Stimulated activated CD4-positive, alpha-beta T cell treated with anti-CD3 and anti-CD28 coated beads, Interleukin-2, amount 100 ng/mL, for 4 hours (primary cell): ENCODE results near the gene WDR18.
A peak's percentile ranks its signal among the peaks of the same experiment; 100 is the strongest.

ENCODE experiments used
- DNase-seq: peaks from one replicate; pipeline ENCODE4 v3.0.0-alpha.2; 2020; ENCODE audit warnings: low read depth

The WDR18 gene

DNA sequence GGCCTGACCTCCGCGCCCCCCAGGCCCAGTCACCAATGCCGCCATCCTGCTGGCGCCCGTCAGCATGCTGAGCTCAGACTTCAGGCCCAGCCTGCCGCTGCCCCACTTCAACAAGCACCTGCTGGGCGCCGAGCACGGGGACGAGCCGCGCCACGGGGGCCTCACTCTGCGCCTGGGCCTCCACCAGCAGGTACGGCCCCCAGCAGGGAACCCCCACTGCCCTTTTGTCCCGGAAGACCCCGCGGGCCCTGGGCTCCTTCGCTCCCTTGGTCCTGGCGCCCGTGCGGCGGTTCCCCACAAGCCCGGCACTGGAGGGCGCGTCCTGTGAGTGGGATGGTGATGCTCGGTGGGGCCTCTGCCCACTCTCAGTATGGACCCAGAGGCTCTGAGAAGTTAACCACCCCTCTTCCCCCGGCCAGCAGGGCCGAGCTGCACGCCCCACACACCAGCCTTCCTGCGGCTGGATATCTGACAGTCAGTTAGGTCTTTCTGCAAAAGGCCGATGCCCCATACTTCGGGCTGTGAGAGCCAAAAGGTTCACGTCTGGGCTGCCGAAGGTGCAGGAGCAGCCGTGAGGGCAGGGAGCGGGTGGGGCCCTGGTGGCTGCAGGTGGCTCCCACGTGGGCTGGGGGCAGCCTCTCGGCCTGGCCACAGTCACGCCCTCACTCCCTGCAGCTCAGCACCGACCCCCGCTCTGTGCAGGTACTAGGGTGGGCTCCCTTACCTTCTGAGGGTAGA lies 8.0 kb downstream of the WDR18 start:
- DNase-seq, result no peak

DNA sequence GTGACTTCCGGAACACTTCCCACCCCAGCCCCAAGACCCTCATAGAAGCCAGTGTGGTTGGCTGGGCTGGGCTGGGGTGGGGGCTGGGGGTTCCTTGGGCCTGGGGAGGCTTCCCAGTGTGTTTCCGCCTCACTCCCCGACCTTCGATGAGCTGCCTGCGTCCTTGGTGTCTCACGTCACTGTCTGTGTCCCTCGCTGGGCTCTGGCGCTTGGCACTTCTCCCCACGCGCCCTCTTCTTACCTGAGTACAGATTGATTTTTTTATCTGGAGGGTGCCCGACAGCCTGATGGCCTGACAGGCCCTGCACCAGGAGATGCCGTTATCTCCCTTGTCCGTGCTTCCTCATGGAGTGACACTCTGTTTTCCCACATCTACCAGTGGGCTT lies 8.5 kb downstream of the WDR18 start:
- no peak for DNase-seq

DNA sequence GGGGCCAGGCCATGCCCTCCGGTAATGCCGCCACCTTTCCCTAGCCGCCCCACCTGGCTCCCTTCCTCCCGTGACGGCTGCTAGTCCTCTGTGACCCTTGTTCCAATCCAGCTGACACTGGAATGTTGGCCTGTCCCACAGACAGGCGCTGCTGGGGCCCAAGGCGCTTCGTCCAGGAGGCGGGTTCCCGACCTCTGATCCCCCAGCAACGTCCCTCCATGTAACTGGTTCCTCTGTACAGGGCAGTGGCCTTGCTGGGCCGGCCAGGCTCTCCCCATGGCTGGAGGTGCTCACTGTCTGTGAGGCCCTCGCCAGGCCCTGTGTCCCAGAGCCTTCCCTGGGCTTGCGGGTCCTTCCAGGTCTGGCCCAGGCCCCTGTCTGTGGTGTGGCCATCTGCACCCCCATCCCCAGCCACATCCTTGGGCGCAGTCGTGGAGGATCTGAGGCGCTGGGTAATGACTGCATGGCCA lies 9.3 kb downstream of the WDR18 start:
- DNase-seq, result no peak

DNA sequence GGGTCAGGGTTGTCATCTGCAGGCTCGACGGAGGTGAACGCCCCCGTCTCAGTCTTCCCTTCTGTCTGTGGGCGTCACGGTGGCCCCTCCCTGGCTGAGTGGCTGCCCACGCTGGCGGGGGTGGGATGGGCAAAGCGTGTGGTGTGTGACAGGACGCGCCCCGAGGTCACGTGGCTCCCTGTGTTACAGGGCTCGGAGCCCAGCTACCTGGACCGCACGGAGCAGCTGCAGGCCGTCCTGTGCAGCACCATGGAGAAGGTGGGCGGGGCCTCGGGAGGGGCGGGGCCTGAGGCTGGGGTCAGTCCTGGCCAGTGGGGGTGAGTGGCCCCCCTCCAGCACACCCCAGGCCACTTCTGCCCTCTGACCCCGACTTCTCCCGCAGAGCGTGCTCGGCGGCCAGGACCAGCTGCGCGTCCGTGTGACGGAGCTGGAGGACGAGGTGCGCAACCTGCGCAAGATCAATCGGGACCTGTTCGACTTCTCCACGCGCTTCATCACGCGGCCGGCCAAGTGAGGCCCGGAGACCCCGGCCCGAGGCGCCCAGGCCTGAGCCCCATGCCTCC lies 9.8 kb downstream of the WDR18 start:
- no peak for DNase-seq

DNA sequence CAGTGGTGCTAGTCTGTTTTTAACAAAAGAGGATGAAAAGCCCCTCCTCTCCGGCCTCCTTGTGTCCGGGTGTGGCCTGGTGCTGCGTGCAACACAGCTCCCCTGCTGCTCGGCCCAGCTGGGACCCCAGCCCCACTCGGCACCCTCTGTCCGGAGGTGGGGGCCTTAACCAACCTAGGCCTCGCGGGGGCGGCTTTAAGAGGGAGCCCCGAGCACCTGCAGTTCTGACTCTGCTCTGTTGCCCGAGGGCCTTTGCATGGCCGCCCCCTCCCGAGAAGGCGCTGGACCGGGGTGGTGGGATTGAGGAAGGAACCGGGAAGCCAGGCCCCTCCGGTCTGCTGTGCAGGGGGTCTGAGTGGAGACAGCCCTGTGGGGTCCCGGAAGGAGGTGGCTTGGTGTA lies 10.4 kb downstream of the WDR18 start:
- no peak for DNase-seq

DNA sequence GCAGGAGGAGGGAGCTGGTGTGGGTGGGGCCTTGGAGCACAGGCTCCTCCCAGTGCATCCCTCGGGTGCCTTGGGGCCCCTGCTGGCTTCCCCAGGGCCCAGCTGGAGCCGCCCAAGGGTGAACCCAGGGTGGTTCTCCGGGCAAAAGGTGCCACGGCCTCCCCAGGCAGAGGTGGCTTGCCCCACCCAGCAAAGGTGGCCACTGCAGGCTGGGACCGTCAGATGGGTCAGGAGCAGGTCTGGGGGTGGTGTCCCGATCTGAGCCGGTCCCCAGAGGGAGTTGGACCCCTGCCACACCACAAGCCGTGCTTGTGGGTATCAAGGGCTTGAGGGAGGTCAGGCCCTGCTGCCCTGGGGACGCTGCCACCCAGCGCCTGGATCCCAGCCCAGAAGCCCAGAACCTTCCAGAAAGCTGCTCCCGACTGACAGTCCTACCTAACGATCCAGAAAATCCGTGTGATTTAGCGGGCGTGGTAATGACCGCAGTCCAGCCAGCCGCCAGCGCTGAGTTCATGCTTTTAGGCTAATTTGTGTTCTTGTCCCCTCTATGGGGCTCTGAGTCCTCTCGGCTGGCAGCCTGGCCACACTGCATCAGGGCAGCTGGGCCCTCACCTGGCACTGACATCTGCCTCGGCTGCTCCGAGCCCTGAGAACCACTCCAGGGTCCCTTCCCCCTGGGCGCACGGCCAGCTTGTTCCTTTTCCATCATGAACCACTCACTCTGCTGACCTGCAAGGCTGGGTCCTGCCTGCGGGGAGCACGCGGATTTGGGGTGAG lies 11.1 kb downstream of the WDR18 start:
- DNase-seq, result no peak

DNA sequence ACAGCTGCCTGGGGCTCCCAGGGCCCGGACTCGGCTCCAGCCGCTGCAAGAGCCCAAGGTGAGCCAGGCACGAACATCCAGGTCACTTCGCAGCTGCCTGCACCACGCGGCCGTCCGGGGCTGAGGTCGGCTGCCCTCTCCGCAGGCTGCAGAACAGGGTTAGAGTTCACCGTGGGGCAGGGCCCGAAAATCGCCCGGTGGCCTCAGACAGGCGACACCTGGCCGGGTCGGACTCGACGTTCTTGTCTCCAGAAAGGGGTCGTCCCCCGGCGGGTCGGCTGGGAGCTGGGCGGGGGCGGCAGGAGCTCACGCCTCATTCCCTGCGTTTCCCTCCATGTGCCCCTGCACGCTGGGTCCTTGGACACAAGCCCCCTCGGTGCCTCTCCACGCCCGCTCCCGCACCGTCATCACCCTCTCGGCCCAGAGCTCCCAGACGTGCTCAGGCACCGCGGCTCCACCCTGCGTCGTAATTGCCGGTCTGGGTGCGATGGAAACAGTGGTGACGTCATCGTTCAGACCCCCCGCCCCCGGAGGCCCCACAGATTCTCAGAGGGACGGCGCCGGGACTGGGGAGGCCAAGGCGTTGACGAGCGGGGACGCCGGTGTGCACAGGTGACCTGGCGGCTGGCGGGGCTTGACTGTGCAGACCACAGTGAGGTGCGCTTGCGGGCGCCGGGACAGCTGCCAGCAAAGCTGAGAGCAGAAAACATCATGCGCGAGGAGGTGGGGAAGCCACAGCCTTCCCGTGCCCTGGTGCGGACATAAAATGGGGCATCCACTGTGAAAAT lies 12.1 kb downstream of the WDR18 start:
- peak; percentile 45 for DNase-seq

DNA sequence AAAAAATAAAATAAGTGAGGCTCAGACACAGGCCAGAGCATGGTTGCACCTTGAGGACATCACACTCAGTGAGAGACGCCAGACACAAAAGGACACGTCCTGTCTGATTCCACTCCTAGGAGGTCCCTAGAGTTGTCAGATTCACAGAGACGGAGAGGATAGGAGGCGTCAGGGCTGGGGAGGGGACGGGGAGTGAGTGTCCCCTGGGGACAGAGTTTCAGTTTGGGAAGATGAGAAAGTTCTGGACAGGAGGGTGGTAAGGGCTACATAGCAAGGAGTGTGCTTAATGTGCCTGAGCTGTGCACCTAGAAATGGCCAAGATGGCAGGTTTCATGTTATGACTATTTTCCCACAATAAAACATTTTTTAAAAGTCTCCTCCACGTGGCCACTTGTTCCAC lies 13.9 kb downstream of the WDR18 start:
- no peak for DNase-seq

DNA sequence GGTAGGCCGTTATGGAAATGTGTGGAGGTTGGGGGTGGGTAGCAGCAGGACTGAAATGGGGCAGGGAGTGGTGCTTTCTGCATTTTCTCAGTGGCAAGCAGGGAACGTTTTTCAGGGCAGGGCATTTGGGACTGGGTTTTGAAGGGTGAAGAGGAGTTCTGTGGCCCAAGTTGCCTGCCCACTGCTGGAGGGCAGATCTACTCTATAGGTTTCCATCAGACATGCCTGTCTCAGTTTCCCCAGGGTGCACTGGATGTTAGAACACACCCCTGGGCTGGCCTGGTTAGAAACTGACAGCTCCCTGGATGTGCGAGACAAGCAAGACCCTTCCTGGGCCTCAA lies 15.2 kb downstream of the WDR18 start:
- DNase-seq, result no peak

DNA sequence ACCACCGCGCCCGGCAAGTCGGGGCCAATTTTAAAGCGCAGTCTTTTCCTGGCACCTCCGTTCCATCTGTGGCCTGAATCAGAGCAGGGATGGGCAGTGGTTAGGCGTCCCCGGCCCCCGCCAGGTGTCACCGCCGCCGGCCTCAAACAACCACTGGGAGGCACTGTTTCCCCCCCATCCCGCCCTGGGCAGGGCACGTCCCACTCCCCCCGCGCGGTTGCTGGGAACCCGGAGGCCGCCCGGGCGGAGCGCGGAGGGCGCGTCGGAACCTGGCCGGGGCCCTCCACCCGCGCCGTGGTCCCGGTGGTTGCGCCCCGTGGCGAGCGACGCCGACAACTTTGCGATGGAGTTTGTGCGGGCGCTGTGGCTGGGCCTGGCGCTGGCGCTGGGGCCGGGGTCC lies 15.9 kb downstream of the WDR18 start, which contains the start of gene GRIN3B:
GRIN3B (plus strand) TSS at position 325 of the 400 bp plus-strand sequence; CDS start at position 344, 19 bp downstream.
- DNase-seq, result peak; percentile 39

DNA sequence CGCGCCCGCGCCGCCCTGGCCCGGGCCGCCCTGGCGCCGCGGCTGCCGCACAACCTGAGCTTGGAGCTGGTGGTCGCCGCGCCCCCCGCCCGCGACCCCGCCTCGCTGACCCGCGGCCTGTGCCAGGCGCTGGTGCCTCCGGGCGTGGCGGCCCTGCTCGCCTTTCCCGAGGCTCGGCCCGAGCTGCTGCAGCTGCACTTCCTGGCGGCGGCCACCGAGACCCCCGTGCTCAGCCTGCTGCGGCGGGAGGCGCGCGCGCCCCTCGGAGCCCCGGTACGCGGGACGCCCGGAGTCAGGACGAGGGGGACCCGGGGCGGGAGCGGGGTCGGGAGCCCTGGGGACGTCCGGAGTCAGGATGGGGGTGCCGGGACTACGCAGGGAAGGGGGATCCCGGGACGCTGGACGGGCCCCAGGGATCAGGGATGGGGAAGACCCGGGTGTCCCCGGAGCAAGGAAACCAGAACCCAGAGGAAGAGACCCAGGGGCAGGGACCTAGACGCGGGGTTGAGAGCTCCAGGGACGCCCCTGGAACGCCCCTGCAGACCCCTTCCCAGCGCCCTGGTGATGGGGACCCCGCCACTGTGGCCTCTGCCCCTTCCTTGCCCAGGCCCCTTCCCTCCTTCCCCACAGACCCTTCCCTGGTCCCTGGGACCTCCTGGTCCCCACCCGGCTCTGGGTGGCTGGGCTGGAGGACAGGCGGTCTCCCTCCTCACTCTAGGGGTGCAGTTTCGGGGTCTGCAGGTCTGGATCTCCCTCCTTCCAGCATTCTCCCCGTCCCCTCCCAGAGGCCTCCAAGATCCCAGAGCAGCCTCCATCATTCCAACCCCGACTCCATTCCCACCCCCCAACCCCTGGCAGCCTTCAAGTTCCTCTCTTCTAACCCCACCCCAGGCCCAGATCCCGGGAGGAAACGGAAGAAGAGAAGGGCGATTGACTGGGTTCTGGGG lies 16.7 kb downstream of the WDR18 start:
- no peak for DNase-seq

DNA sequence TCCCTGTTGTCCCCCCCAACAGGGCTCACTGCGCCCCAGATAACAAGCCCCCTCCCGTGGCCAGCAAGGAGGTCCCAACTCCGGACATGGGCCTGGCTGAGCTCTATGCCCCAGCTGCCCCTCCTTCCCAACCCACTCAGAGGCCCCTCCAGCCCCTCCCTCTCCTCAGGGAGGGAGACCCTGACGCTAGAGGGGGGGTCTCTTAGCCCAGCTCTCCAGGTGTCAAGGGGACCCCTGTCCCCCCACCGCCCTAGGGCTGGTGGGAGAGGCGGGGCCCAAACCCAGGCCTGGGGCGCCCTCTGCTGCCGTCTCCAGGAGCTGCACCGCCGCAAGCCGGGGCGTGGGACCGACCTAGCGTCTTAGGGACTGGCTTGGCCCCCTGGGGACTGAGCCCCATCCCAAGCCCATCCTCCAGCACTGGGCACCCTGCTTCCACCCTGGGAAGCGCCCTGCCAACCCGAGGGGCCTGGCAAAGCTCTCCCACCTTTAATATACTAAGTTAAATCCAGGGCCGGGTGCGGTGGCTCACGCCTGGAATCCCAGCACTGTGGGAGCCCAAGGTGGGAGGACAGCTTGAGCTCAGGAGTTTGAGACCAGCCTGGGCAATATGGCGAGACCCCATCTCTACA lies 17.5 kb downstream of the WDR18 start:
- peak; percentile 49 for DNase-seq

DNA sequence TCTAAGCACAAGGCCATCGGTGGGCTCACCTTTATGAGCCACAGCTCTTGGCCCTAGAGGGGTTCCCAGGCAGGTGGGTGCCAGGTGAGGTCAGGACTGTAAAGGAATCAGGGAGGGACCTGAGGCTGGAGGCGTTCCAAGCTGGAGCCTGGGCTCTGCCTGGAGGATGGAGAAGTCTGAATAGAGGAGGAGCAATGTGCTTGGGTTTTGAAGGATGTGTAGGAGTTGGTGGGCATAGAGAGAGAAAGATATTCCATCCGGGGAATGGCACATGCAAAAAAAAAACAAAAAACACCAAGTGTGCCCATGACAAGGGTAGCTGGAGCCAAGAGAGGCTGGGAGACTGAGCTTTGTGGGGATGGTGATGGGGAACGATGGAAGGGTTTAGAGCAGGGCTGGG lies 18.5 kb downstream of the WDR18 start:
- DNase-seq, result no peak

DNA sequence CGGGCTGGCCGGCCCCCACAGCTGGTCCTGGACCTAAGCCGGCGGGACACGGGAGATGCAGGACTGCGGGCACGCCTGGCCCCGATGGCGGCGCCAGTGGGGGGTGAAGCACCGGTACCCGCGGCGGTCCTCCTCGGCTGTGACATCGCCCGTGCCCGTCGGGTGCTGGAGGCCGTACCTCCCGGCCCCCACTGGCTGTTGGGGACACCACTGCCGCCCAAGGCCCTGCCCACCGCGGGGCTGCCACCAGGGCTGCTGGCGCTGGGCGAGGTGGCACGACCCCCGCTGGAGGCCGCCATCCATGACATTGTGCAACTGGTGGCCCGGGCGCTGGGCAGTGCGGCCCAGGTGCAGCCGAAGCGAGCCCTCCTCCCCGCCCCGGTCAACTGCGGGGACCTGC lies 19.1 kb downstream of the WDR18 start:
- DNase-seq, result no peak

DNA sequence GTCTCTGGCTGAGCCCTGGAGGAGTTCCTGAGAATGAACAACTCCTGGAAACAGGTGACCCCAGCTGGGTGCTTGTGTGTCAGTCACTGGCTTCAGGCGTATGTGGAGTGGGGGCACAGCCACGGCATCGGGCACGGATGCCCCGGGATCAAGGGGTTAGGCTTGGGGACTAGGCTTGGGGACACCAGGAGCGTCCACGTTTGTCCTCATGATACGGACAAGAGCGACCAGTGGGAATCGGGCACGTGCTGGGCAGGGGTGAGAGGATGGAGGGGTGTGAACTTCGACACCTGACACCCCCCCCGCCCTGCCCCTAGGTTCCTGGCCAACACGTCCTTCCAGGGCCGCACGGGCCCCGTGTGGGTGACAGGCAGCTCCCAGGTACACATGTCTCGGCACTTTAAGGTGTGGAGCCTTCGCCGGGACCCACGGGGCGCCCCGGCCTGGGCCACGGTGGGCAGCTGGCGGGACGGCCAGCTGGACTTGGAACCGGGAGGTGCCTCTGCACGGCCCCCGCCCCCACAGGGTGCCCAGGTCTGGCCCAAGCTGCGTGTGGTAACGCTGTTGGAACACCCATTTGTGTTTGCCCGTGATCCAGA lies 20.2 kb downstream of the WDR18 start:
- no peak for DNase-seq

DNA sequence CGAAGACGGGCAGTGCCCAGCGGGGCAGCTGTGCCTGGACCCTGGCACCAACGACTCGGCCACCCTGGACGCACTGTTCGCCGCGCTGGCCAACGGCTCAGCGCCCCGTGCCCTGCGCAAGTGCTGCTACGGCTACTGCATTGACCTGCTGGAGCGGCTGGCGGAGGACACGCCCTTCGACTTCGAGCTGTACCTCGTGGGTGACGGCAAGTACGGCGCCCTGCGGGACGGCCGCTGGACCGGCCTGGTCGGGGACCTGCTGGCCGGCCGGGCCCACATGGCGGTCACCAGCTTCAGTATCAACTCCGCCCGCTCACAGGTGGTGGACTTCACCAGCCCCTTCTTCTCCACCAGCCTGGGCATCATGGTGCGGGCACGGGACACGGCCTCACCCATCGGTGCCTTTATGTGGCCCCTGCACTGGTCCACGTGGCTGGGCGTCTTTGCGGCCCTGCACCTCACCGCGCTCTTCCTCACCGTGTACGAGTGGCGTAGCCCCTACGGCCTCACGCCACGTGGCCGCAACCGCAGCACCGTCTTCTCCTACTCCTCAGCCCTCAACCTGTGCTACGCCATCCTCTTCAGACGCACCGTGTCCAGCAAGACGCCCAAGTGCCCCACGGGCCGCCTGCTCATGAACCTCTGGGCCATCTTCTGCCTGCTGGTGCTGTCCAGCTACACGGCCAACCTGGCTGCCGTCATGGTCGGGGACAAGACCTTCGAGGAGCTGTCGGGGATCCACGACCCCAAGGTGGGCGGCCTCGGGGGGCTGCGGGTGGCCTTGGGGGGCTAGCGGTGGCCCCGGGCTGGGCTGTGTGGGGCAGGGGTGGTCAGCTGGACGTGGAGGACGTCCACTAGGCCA lies 20.9 kb downstream of the WDR18 start:
- DNase-seq, result no peak

DNA sequence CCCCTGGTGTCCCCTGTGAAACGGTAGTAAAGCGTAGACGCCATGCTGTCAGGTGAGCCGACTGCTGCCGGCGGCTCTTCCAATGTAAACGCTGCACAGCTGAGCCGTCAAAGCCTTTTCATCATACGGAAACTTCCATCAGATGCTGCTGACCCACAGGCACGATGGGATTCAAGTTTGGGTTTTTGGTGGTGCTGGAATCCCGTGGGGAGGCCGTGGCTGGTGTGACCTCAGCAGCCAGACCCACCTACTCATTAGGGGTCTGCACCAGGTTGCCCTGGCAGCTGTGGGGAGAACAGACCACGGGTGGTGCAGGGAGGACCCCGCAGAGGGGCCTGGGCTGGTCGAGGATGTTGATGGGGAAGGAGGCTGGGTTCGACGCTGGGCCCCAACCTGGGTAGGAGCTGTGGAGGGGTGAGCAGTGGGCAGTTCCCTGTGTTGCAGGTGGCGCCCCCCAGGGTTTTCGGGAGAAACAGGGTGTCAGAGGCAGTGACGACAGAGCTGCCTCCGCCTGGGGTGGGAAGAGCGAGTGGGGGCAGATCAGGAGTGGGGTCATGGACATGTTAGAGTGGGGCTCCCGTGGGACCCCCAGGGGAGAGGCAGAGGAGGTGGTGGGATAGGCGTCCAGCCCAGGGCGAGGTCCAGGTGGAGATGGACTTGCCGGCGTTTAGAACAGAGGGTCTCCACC lies 22.7 kb downstream of the WDR18 start:
- DNase-seq, result no peak

DNA sequence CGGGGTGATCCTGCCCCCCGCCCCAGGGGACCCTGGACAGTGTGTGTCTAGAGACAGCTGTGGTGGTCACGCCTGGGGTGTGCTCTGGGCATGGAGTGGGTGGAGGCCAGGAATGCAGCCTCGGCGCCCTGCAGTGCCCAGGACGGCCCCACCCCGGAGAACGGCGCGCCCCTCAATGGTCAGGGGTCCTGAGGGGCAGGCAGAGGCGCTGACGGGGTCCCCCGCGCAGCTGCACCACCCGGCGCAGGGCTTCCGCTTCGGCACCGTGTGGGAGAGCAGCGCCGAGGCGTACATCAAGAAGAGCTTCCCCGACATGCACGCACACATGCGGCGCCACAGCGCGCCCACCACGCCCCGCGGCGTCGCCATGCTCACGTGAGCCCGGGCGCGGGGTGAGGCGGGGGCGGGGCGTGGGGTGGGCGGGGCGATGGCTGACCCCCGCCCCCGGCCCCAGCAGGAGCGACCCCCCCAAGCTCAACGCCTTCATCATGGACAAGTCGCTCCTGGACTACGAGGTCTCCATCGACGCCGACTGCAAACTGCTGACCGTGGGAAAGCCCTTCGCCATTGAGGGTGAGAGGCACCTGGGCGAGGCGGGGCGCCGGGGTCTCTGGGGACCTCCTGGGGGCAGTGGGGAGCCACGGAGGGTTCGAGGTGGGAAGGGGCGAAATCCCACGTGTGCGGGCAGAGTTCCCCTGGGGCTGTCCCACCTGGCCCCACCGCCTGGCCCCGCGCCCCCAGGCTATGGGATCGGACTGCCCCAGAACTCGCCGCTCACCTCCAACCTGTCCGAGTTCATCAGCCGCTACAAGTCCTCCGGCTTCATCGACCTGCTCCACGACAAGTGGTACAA lies 23.5 kb downstream of the WDR18 start:
- DNase-seq, result no peak
